Naive thymus-derived CD4-positive, alpha-beta T cell (primary cell): ENCODE results near the gene KPNB1. TPM values are rescaled to one million over a fixed set of nuclear protein-coding genes. Genes with fewer than 3 reads are reported as not detected.

Source experiments
- ATAC-seq: fragments of 150-1000 bp; cut with Tn5 transposase; 2 replicates; pipeline ENCODE4 v1.10.0; 2021; ENCODE audit warnings: mild to moderate bottlenecking, moderate library complexity
- CTCF ChIA-PET: fragments of 350-600 bp; sonication (Branson Sonifier 250); formaldehyde crosslinking; loops from one replicate; lab custom pipeline; 2021; ENCODE audit warnings: antibody characterized with exemption; lab: Charles Lee
- POLR2A ChIA-PET: fragments of 350-600 bp; sonication (Branson Sonifier 250); formaldehyde crosslinking; loops from one replicate; lab custom pipeline; 2021; ENCODE audit warnings: antibody characterized with exemption, inconsistent platforms; lab: Charles Lee
- DNase-seq, 9 donors: peaks; one replicate each; pipeline versions ENCODE4 v3.0.0 to v3.0.0-alpha.2; 2020 to 2022; ENCODE audit warnings: mixed read lengths in 1 of 9
- H3K27ac ChIP-seq: one replicate; pipeline ENCODE4 v1.7.0; 2013; ENCODE audit warnings: mild to moderate bottlenecking, low read depth, low read length, moderate library complexity
- H3K27me3 ChIP-seq, 2 donors: one replicate each; pipeline ENCODE4 v1.7.0; 2013; ENCODE audit warnings: low read length in 2 of 2, mild to moderate bottlenecking in 2 of 2, moderate library complexity in 2 of 2; ENCODE audit not compliant: control insufficient read depth in 2 of 2, insufficient read depth in 2 of 2
- H3K36me3 ChIP-seq, 3 experiments: 1 replicate in 2 of 3; 2 replicates in 1 of 3; pipeline ENCODE4 v1.7.0; 2013; ENCODE audit warnings: low read length in 3 of 3, mild to moderate bottlenecking in 3 of 3, moderate library complexity in 1 of 3; ENCODE audit not compliant: insufficient read depth in 3 of 3, control insufficient read depth in 2 of 3
- H3K4me1 ChIP-seq, 2 donors: one replicate each; pipeline ENCODE4 v1.7.0; 2013; ENCODE audit warnings: low read length in 2 of 2, mild to moderate bottlenecking in 2 of 2, moderate library complexity in 1 of 2; ENCODE audit not compliant: control insufficient read depth in 2 of 2, insufficient read depth in 2 of 2
- H3K4me3 ChIP-seq: 2 replicates; pipeline ENCODE4 v1.7.0; 2013; ENCODE audit warnings: mild to moderate bottlenecking, low read length
- H3K9me3 ChIP-seq, 3 experiments: 1 replicate in 2 of 3; 2 replicates in 1 of 3; pipeline ENCODE4 v1.7.0; 2013; ENCODE audit warnings: low read length in 3 of 3; ENCODE audit not compliant: control insufficient read depth in 2 of 3
- H3K27ac Mint-ChIP-seq, 9 donors: one replicate each; pipeline ENCODE4 v1.8.0; 2020 to 2022; ENCODE audit warnings: mixed read lengths in 9 of 9, mild to moderate bottlenecking in 8 of 9, moderate library complexity in 5 of 9, inconsistent platforms in 2 of 9
- H3K27me3 Mint-ChIP-seq, 5 donors: one replicate each; pipeline ENCODE4 v1.8.0; 2021 to 2022; ENCODE audit warnings: mixed read lengths in 5 of 5, mild to moderate bottlenecking in 1 of 5
- H3K36me3 Mint-ChIP-seq, 5 donors: one replicate each; pipeline ENCODE4 v1.8.0; 2020 to 2022; ENCODE audit warnings: mixed read lengths in 5 of 5, mild to moderate bottlenecking in 3 of 5, inconsistent platforms in 1 of 5
- H3K4me1 Mint-ChIP-seq, 7 donors: one replicate each; pipeline ENCODE4 v1.8.0; 2020 to 2022; ENCODE audit warnings: mixed read lengths in 7 of 7, mild to moderate bottlenecking in 3 of 7, inconsistent platforms in 1 of 7
- H3K4me3 Mint-ChIP-seq, 10 donors: one replicate each; pipeline ENCODE4 v1.8.0; 2020 to 2022; ENCODE audit warnings: mild to moderate bottlenecking in 10 of 10, mixed read lengths in 10 of 10, moderate library complexity in 6 of 10, inconsistent platforms in 2 of 10
- H3K9me3 Mint-ChIP-seq, 11 donors: one replicate each; pipeline ENCODE4 v1.8.0; 2020 to 2022; ENCODE audit warnings: mixed read lengths in 11 of 11, mild to moderate bottlenecking in 4 of 11, inconsistent platforms in 1 of 11, moderate library complexity in 1 of 11
- intact Hi-C, 2 donors: fragments of 100-400 bp; cut with micrococcal nuclease; formaldehyde crosslinking; loops; one replicate each; pipeline ENCODE4 v1.15.1; 2023
- polyA plus RNA-seq, 2 donors: library from polyadenylated mRNA; unstranded; fragments of 300-500 nt; fragmentation: Illumina TruSeq; gene quantifications; one replicate each; pipeline ENCODE4 v1.2.3, GENCODE V29; 2021
- total RNA-seq, 6 experiments: library from RNA in 5 of 6; stranded (reverse) in 5 of 6; gene quantifications; 1 replicate in 5 of 6; 2 replicates in 1 of 6; pipeline ENCODE4 v1.2.3 and lab custom pipeline; 2021 to 2026

Gene KPNB1
- total and polyA plus RNA-seq, 7 experiments from 2014 or later: 21.1 to 465 (median 205) TPM

- H3K4me3 Mint-ChIP-seq: peak overlapping the region; percentile 54 to 82 (median 70)
- H3K4me1 Mint-ChIP-seq: peaks cover 45 to 78% (median 59%) of the 10 kb centered on the region in 7 donors
- ChIA-PET CTCF (interaction anchor here (1.2 kb wide), 1 partner anchor 29 kb away, joined by 4 read pairs; the partner anchor contains the start of gene TBX21), POLR2A (interaction anchor here (1.2 kb wide), 1 partner anchor 46 kb away, joined by 5 read pairs; no protein-coding TSS in a partner anchor)
- no peak overlapping the region for H3K4me3 ChIP-seq
- intact Hi-C loops: no loop called here
- H3K36me3 ChIP-seq: no peaks in the 10 kb centered on the region
- peaks cover 55 to 79% of the 10 kb centered on the region in 2 donors for H3K4me1 ChIP-seq
- no peaks in the 10 kb centered on the region for H3K9me3 ChIP-seq
- no peaks in the 10 kb centered on the region for H3K27me3 ChIP-seq
- H3K27me3 Mint-ChIP-seq: no peaks in the 10 kb centered on the region
- ATAC-seq: no peak
- H3K27ac Mint-ChIP-seq: peak overlapping the region in 5 of 9 donors; percentile 30 to 85 (median 66)
- no peaks in the 10 kb centered on the region for H3K36me3 Mint-ChIP-seq
- peaks cover 0 to 2% (median 0%) of the 10 kb centered on the region in 11 donors for H3K9me3 Mint-ChIP-seq
- H3K27ac ChIP-seq: no peak overlapping the region
- peak in 1 of 9 donors; percentile 28 for DNase-seq
Observed at GRCh38 chr17:47704116-47704515, 54.4 kb downstream of the KPNB1 start.

- no peak for ATAC-seq
- intact Hi-C loops: no loop called here
- Mint-ChIP-seq H3K4me1 (peaks cover 45 to 77% (median 59%) of the 10 kb centered on the region in 7 donors), H3K4me3 (peak overlapping the region in 9 of 10 donors; percentile 50 to 82 (median 67)), H3K27me3 (no peaks in the 10 kb centered on the region), H3K36me3 (no peaks in the 10 kb centered on the region), H3K27ac (peak overlapping the region in 6 of 9 donors; percentile 13 to 83 (median 49)), H3K9me3 (peaks cover 0 to 2% (median 0%) of the 10 kb centered on the region in 11 donors)
- H3K36me3 ChIP-seq: no peaks in the 10 kb centered on the region
- H3K27me3 ChIP-seq: no peaks in the 10 kb centered on the region
- H3K4me3 ChIP-seq: no peak overlapping the region
- no peaks in the 10 kb centered on the region for H3K9me3 ChIP-seq
- no peak overlapping the region for H3K27ac ChIP-seq
- CTCF ChIA-PET: interaction anchor here (1.2 kb wide), 1 partner anchor 28 kb away, joined by 4 read pairs; the partner anchor contains the start of gene TBX21
- no peak for DNase-seq
- POLR2A ChIA-PET: interaction anchor here (0.6 to 1.5 kb wide), 4 partner anchors 18 to 588 kb away, joined by 3 to 5 read pairs (median 4); no protein-coding TSS in a partner anchor
- H3K4me1 ChIP-seq: peaks cover 55 to 74% of the 10 kb centered on the region in 2 donors
Observed at GRCh38 chr17:47704736-47705135, 55.0 kb downstream of the KPNB1 start.

GRCh38 chr17:47705536-47706530 is 56.1 kb downstream of the KPNB1 start:
- Mint-ChIP-seq H3K4me1 (peaks cover 50 to 75% (median 59%) of the 10 kb centered on the region in 7 donors), H3K27ac (peak overlapping the region in 8 of 9 donors; percentile 22 to 83 (median 58)), H3K27me3 (no peaks in the 10 kb centered on the region), H3K36me3 (no peaks in the 10 kb centered on the region), H3K4me3 (peak overlapping the region; percentile 51 to 82 (median 62)), H3K9me3 (peaks cover 0 to 2% (median 0%) of the 10 kb centered on the region in 11 donors)
- ChIA-PET CTCF (no interaction called here), POLR2A (interaction anchor here (0.6 to 1.7 kb wide), 4 partner anchors 17 to 202 kb away, joined by 3 to 4 read pairs (median 4); partner anchors contain the start of gene TBX21)
- DNase-seq (peak in 1 of 9 donors; percentile 55), ATAC-seq (no peak)
- peaks cover 55 to 68% of the 10 kb centered on the region in 2 donors for H3K4me1 ChIP-seq
- H3K9me3 ChIP-seq: no peaks in the 10 kb centered on the region
- no peaks in the 10 kb centered on the region for H3K36me3 ChIP-seq
- no peak overlapping the region for H3K27ac ChIP-seq
- no peaks in the 10 kb centered on the region for H3K27me3 ChIP-seq
- intact Hi-C loops: loop anchor here in 1 of 2 donors (1.0 kb wide), 1 partner anchor 12 kb away; the partner anchor contains the start of gene TBKBP1
- peak overlapping the region; percentile 9 for H3K4me3 ChIP-seq

- ATAC-seq: no peak
- Mint-ChIP-seq H3K4me1 (peaks cover 51 to 68% (median 55%) of the 10 kb centered on the region in 7 donors), H3K36me3 (no peaks in the 10 kb centered on the region), H3K27ac (peak overlapping the region in 4 of 9 donors; percentile 19 to 83 (median 62)), H3K9me3 (peaks cover 0 to 2% (median 0%) of the 10 kb centered on the region in 11 donors), H3K4me3 (peak overlapping the region in 7 of 10 donors; percentile 37 to 82 (median 60)), H3K27me3 (no peaks in the 10 kb centered on the region)
- ChIA-PET POLR2A (interaction anchor here (0.5 to 1.7 kb wide), 3 partner anchors 26 to 174 kb away, joined by 3 to 4 read pairs (median 3); partner anchors contain the start of gene TBX21), CTCF (interaction anchor here (0.6 to 2.0 kb wide), 3 partner anchors 8 to 10 kb away, joined by 3 to 6 read pairs (median 4); no protein-coding TSS in a partner anchor)
- Histone ChIP-seq H3K9me3 (no peaks in the 10 kb centered on the region), H3K4me3 (no peak overlapping the region), H3K36me3 (no peaks in the 10 kb centered on the region), H3K27me3 (no peaks in the 10 kb centered on the region), H3K4me1 (peaks cover 54 to 57% of the 10 kb centered on the region in 2 donors), H3K27ac (no peak overlapping the region)
- intact Hi-C loops: no loop called here
- no peak for DNase-seq
Observed at GRCh38 chr17:47707056-47707804, 57.5 kb downstream of the KPNB1 start.

- peak overlapping the region in 1 of 9 donors; percentile 4 for H3K27ac Mint-ChIP-seq
Observed at GRCh38 chr17:47707884-47708283, 58.2 kb downstream of the KPNB1 start.

More at GRCh38 chr17:47707884-47708283, 58.2 kb downstream of the KPNB1 start:
- ChIA-PET POLR2A (no interaction called here), CTCF (interaction anchor here (0.9 to 2.0 kb wide), 2 partner anchors 9 to 10 kb away, joined by 4 to 6 read pairs; no protein-coding TSS in a partner anchor)
- Histone ChIP-seq H3K9me3 (no peaks in the 10 kb centered on the region), H3K36me3 (no peaks in the 10 kb centered on the region), H3K27ac (no peak overlapping the region), H3K4me3 (no peak overlapping the region), H3K27me3 (no peaks in the 10 kb centered on the region), H3K4me1 (peaks cover 48 to 56% of the 10 kb centered on the region in 2 donors)
- DNase-seq: no peak
- peaks cover 0 to under 1% (median 0%) of the 10 kb centered on the region in 5 donors for H3K27me3 Mint-ChIP-seq
- H3K9me3 Mint-ChIP-seq: peaks cover 0 to 2% (median 0%) of the 10 kb centered on the region in 11 donors
- no peaks in the 10 kb centered on the region for H3K36me3 Mint-ChIP-seq
- H3K4me1 Mint-ChIP-seq: peaks cover 47 to 67% (median 50%) of the 10 kb centered on the region in 7 donors
- ATAC-seq: no peak
- no peak overlapping the region for H3K4me3 Mint-ChIP-seq
- intact Hi-C loops: no loop called here
